Keratinocyte (primary cell): ENCODE results near the gene RALGPS2. TPM values are rescaled to one million over a fixed set of nuclear protein-coding genes. Genes with fewer than 3 reads are reported as not detected.
"Not testable (repeated sequence)": the region's sequence is repeated elsewhere in the genome, so short reads cannot be mapped to it uniquely, and the experiment has no call there.

Experiments used
- DNase-seq: peaks from one replicate; pipeline ENCODE4 v3.0.0-alpha.2; 2011; ENCODE audit warnings: low read depth, missing footprints, low spot score
- FAIRE-seq: peaks from 2 replicates; lab custom pipeline; 2011; peaks lifted over from hg19 to GRCh38; lab: Jason Lieb, UNC
- H2AFZ ChIP-seq: 2 replicates; pipeline ENCODE4 v1.6.0; 2012; ENCODE audit warnings: low read length, control low read depth, inconsistent platforms; ENCODE audit not compliant: control insufficient read depth
- H3K27ac ChIP-seq: 2 replicates; pipeline ENCODE4 v1.5.1; 2011; ENCODE audit warnings: low read length; ENCODE audit not compliant: control insufficient read depth, insufficient read depth
- H3K27me3 ChIP-seq: 3 replicates; pipeline ENCODE4 v1.6.0; 2011; ENCODE audit warnings: low read length; ENCODE audit not compliant: control insufficient read depth, insufficient read depth; ENCODE audit errors: extremely low read depth
- H3K36me3 ChIP-seq, 2 experiments: 2 replicates in 1 of 2; 3 replicates in 1 of 2; pipeline ENCODE4 v1.5.1; 2011; ENCODE audit warnings: low read length in 2 of 2, mild to moderate bottlenecking in 1 of 2; ENCODE audit not compliant: control insufficient read depth in 2 of 2, insufficient read depth in 2 of 2; ENCODE audit errors: extremely low read depth in 1 of 2
- H3K4me1 ChIP-seq: 3 replicates; pipeline ENCODE4 v1.5.1; 2011; ENCODE audit warnings: low read length; ENCODE audit not compliant: control insufficient read depth, insufficient read depth; ENCODE audit errors: extremely low read depth
- H3K4me2 ChIP-seq: 3 replicates; pipeline ENCODE4 v1.6.0; 2011; ENCODE audit warnings: low read depth, low read length; ENCODE audit not compliant: control insufficient read depth, insufficient read depth; ENCODE audit errors: extremely low read depth
- H3K4me3 ChIP-seq, 3 experiments: fragments of 200-600 bp in 1 of 3; sonication (generic) in 1 of 3; 2 replicates in 2 of 3; 3 replicates in 1 of 3; pipeline ENCODE4 v1.5.1; 2011 to 2016; ENCODE audit warnings: low read length in 3 of 3, mild to moderate bottlenecking in 3 of 3, control low read depth in 2 of 3, inconsistent platforms in 1 of 3, low read depth in 1 of 3, mixed read lengths in 1 of 3, mixed run types in 1 of 3, moderate library complexity in 1 of 3; ENCODE audit not compliant: control insufficient read depth in 2 of 3, insufficient read depth in 2 of 3; ENCODE audit errors: extremely low read depth in 1 of 3
- H3K79me2 ChIP-seq: 2 replicates; pipeline ENCODE4 v1.6.0; 2012; ENCODE audit warnings: low read length; ENCODE audit not compliant: control insufficient read depth, insufficient read depth
- H3K9ac ChIP-seq: 3 replicates; pipeline ENCODE4 v1.6.0; 2011; ENCODE audit warnings: low read length; ENCODE audit not compliant: control insufficient read depth, insufficient read depth; ENCODE audit errors: extremely low read depth
- H3K9me1 ChIP-seq: 3 replicates; pipeline ENCODE4 v1.6.0; 2011; ENCODE audit warnings: low read length; ENCODE audit not compliant: control insufficient read depth, insufficient read depth; ENCODE audit errors: extremely low read depth
- H3K9me3 ChIP-seq: 2 replicates; pipeline ENCODE4 v1.5.1; 2012; ENCODE audit warnings: low read depth, low read length; ENCODE audit not compliant: control insufficient read depth
- H4K20me1 ChIP-seq: 3 replicates; pipeline ENCODE4 v1.6.0; 2011; ENCODE audit warnings: low read length; ENCODE audit not compliant: control insufficient read depth, insufficient read depth; ENCODE audit errors: extremely low read depth
- CTCF ChIP-seq, 3 experiments: IDR thresholded peaks in 1 of 3; conservative IDR thresholded peaks in 1 of 3; optimal IDR thresholded peaks in 1 of 3; 2 replicates in 2 of 3; 3 replicates in 1 of 3; pipeline versions ENCODE3 to v1.5.1; 2011; ENCODE audit warnings: low read length in 3 of 3, mild to moderate bottlenecking in 3 of 3, moderate library complexity in 2 of 3, control low read depth in 1 of 3, inconsistent platforms in 1 of 3; ENCODE audit not compliant: insufficient read depth in 2 of 3; ENCODE audit errors: extremely low read depth in 1 of 3
- EZH2 ChIP-seq: IDR thresholded peaks from one replicate; pipeline ENCODE4 v1.6.1; 2012; ENCODE audit warnings: inconsistent platforms, mild to moderate bottlenecking, low read length, moderate library complexity
- dilution Hi-C: fragments of 300-500 bp; cut with MboI; formaldehyde crosslinking; loops from one replicate; pipeline ENCODE4 v1.7.0; 2020; ENCODE audit warnings: low sequenced_read_pairs; ENCODE audit not compliant: extremely low pct_ligation_motif_present
- polyA plus RNA-seq, 5 experiments: library from polyadenylated mRNA; depleted of rRNA in 3 of 5; stranded (reverse) in 3 of 5; stranded (forward) in 1 of 5; unstranded in 1 of 5; fragments of >200 nt; gene quantifications; 1 replicate in 1 of 5; 2 replicates in 3 of 5; 3 replicates in 1 of 5; pipeline versions ENCODE4 v1.2.1 to v1.2.3, GENCODE V29; 2011 to 2012; ENCODE audit warnings: missing spikeins in 2 of 5, low read depth in 1 of 5, low replicate concordance in 1 of 5

RALGPS2 gene
- polyA plus RNA-seq, 1 donor (not counting 4 experiments of a cell fraction or from before 2014, with no cell fraction given) = 14.8 TPM

- no peak overlapping the region for H3K4me2 ChIP-seq
- no peak overlapping the region for H2AFZ ChIP-seq
- FAIRE-seq (no peak), DNase-seq (no peak)
- no peak overlapping the region for H3K27ac ChIP-seq
- no peak overlapping the region for H3K4me3 ChIP-seq
- no peaks in the 10 kb centered on the region for H3K4me1 ChIP-seq
- H3K27me3 ChIP-seq = no peaks in the 10 kb centered on the region
- H3K9me1 ChIP-seq = no peaks in the 10 kb centered on the region
- no peak overlapping the region for H3K9ac ChIP-seq
- H4K20me1 ChIP-seq = no peaks in the 10 kb centered on the region
- TF ChIP-seq CTCF (optimal IDR thresholded peaks at IDR 0.05 in 1 of 3, IDR thresholded peaks at IDR 0.05 in 1 of 3, conservative IDR thresholded peaks at IDR 0.05 in 1 of 3; ENCODE audit: extremely low read depth in 1 of 3, insufficient read depth in 2 of 3, low read length in 3 of 3) (no peak), EZH2 (no peak)
- H3K9me3 ChIP-seq = no peaks in the 10 kb centered on the region
- no peaks in the 10 kb centered on the region for H3K36me3 ChIP-seq
- dilution Hi-C loops = no loop called here
- no peaks in the 10 kb centered on the region for H3K79me2 ChIP-seq
Observed at GRCh38 chr1:178847396-178847849, 122.4 kb downstream of the RALGPS2 start.

DNA sequence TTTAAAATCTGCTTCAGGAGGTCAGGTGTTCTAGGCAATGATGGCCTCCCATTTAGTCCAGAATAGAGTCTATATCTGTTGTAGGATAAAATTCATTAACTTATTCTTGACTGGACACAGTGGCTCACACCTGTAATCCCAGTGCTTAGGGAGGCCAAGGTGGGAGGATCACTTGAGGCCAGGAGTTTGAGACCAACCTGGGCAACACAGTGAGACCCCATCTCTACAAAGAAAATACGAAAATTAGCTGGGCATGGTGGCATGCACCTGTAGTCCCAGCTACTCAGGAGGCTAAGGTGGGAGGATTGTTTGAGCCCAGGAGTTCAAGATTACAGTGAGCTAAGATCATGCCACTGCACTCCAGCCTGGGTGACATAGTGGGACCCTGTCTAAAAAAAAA is 122.9 kb downstream of the RALGPS2 start:
- not testable (repeated sequence) for DNase-seq, H4K20me1 ChIP-seq

DNA sequence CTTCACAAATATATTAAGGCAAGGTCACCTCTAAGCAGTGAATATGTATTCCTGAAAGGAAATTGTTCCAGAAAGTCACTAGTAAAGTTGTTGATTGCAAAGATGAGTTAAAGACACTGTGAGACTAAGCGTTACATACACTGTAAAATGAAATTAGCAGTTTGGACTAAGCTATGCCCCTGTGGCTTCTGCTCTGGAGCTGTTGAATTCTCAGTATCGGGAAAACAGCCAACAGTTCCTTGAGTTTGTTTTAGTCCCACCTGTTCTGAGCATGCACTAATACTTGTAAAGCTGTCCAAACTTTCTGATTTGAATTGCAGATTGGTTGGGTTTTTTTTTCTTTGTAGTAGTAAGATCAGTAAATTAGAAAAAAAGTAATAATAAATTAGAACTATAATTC is 124.9 kb downstream of the RALGPS2 start:
- Histone ChIP-seq H3K9me1 (no peaks in the 10 kb centered on the region), H3K9ac (no peak overlapping the region), H4K20me1 (no peaks in the 10 kb centered on the region), H3K79me2 (no peaks in the 10 kb centered on the region), H3K4me1 (no peaks in the 10 kb centered on the region), H3K9me3 (no peaks in the 10 kb centered on the region), H3K4me3 (no peak overlapping the region), H2AFZ (no peak overlapping the region), H3K4me2 (no peak overlapping the region), H3K27ac (no peak overlapping the region), H3K36me3 (no peaks in the 10 kb centered on the region), H3K27me3 (no peaks in the 10 kb centered on the region)
- DNase-seq = no peak
- FAIRE-seq = no peak
- TF ChIP-seq CTCF (optimal IDR thresholded peaks at IDR 0.05 in 1 of 3, IDR thresholded peaks at IDR 0.05 in 1 of 3, conservative IDR thresholded peaks at IDR 0.05 in 1 of 3; ENCODE audit: extremely low read depth in 1 of 3, insufficient read depth in 2 of 3, low read length in 3 of 3) (no peak), EZH2 (no peak)
- dilution Hi-C loops = no loop called here

More for the DNA sequence above, 122.9 kb downstream of the RALGPS2 start:
- dilution Hi-C loops, H2AFZ ChIP-seq, H3K9me3 ChIP-seq, H3K4me2 ChIP-seq, H3K9ac ChIP-seq, H3K27ac ChIP-seq, FAIRE-seq, H3K27me3 ChIP-seq, H3K4me1 ChIP-seq, H3K36me3 ChIP-seq, H3K9me1 ChIP-seq, H3K4me3 ChIP-seq, H3K79me2 ChIP-seq: not testable (repeated sequence)
